H9 (cell line): ENCODE data around the gene HNRNPA3. TPM values are rescaled to one million over a fixed set of nuclear protein-coding genes. Genes with fewer than 3 reads are reported as not detected.
"Not testable (repeated sequence)": the region's sequence is repeated elsewhere in the genome, so short reads cannot be mapped to it uniquely, and the experiment has no call there.

Experiments used
- DNase-seq: peaks from one replicate; pipeline ENCODE4 v3.0.0-alpha.2; 2017
- H2AFZ ChIP-seq: one replicate; pipeline ENCODE4 v1.6.1; 2013; ENCODE audit warnings: mild to moderate bottlenecking, low read length, control low read depth, moderate library complexity
- H2AK5ac ChIP-seq: 2 replicates; pipeline ENCODE4 v1.6.1; 2013; ENCODE audit warnings: low read length, control low read depth, mixed read lengths; ENCODE audit not compliant: insufficient read length
- H2BK120ac ChIP-seq: one replicate; pipeline ENCODE4 v1.6.1; 2013; ENCODE audit warnings: low read depth, mild to moderate bottlenecking, low read length, control low read depth, inconsistent platforms; ENCODE audit not compliant: poor library complexity, severe bottlenecking
- H2BK12ac ChIP-seq: 2 replicates; pipeline ENCODE4 v1.6.1; 2013; ENCODE audit warnings: low read length, control low read depth, mixed read lengths, low read depth; ENCODE audit not compliant: insufficient read length
- H2BK15ac ChIP-seq: 2 replicates; pipeline ENCODE4 v1.6.1; 2013; ENCODE audit warnings: low read depth, low read length, control low read depth
- H2BK20ac ChIP-seq: one replicate; pipeline ENCODE4 v1.6.1; 2013; ENCODE audit warnings: low read depth, mild to moderate bottlenecking, low read length, control low read depth, inconsistent platforms; ENCODE audit not compliant: poor library complexity, severe bottlenecking
- H2BK5ac ChIP-seq: 2 replicates; pipeline ENCODE4 v1.6.1; 2013; ENCODE audit warnings: low read length, control low read depth, mixed read lengths; ENCODE audit not compliant: insufficient read length
- H3K14ac ChIP-seq: 2 replicates; pipeline ENCODE4 v1.6.1; 2013; ENCODE audit warnings: low read length, control low read depth; ENCODE audit not compliant: insufficient read depth
- H3K18ac ChIP-seq: 2 replicates; pipeline ENCODE4 v1.6.1; 2013; ENCODE audit warnings: low read depth, mild to moderate bottlenecking, mixed read lengths, low read length, control low read depth; ENCODE audit not compliant: insufficient read length
- H3K23ac ChIP-seq: 2 replicates; pipeline ENCODE4 v1.6.1; 2013; ENCODE audit warnings: low read length, control low read depth, mixed read lengths, low read depth; ENCODE audit not compliant: insufficient read length
- H3K23me2 ChIP-seq: 2 replicates; pipeline ENCODE4 v1.6.1; 2013; ENCODE audit warnings: low read depth, mild to moderate bottlenecking, mixed read lengths, low read length, control low read depth; ENCODE audit not compliant: insufficient read length, poor library complexity, severe bottlenecking
- H3K27ac ChIP-seq: 2 replicates; pipeline ENCODE4 v1.5.1; 2013; ENCODE audit warnings: low read length, control low read depth, mixed read lengths, low read depth; ENCODE audit not compliant: insufficient read length
- H3K27me3 ChIP-seq: 2 replicates; pipeline ENCODE4 v1.6.1; 2013; ENCODE audit warnings: low read length, control low read depth, inconsistent platforms; ENCODE audit not compliant: insufficient read depth
- H3K4ac ChIP-seq: 2 replicates; pipeline ENCODE4 v1.6.1; 2013; ENCODE audit warnings: low read depth, mild to moderate bottlenecking, control low read depth, inconsistent platforms, low read length, moderate library complexity
- H3K4me1 ChIP-seq: 2 replicates; pipeline ENCODE4 v1.6.1; 2013; ENCODE audit warnings: low read length, control low read depth, inconsistent platforms; ENCODE audit not compliant: insufficient read depth
- H3K4me2 ChIP-seq: 2 replicates; pipeline ENCODE4 v1.6.1; 2013; ENCODE audit warnings: low read length, control low read depth, mixed read lengths; ENCODE audit not compliant: insufficient read length, insufficient read depth
- H3K56ac ChIP-seq: 2 replicates; pipeline ENCODE4 v1.6.1; 2013; ENCODE audit warnings: low read depth, mild to moderate bottlenecking, mixed read lengths, low read length, control low read depth; ENCODE audit not compliant: insufficient read length
- H3K79me1 ChIP-seq: 2 replicates; pipeline ENCODE4 v1.6.1; 2013; ENCODE audit warnings: low read depth, mild to moderate bottlenecking, moderate library complexity, low read length, control low read depth, inconsistent platforms; ENCODE audit not compliant: insufficient read depth, poor library complexity, severe bottlenecking
- H3K79me2 ChIP-seq: 2 replicates; pipeline ENCODE4 v1.6.1; 2013; ENCODE audit warnings: low read length, control low read depth, inconsistent platforms; ENCODE audit not compliant: insufficient read depth
- H3K9ac ChIP-seq: 2 replicates; pipeline ENCODE4 v1.6.1; 2013; ENCODE audit warnings: low read length, control low read depth, mixed read lengths; ENCODE audit not compliant: insufficient read length; ENCODE audit errors: extremely low read depth
- H3K9me3 ChIP-seq: one replicate; pipeline ENCODE4 v1.6.1; 2013; ENCODE audit warnings: low read depth, low read length, inconsistent platforms; ENCODE audit not compliant: control insufficient read depth
- H3T11ph ChIP-seq: one replicate; pipeline ENCODE4 v1.6.1; 2013; ENCODE audit warnings: mild to moderate bottlenecking, low read length, control low read depth, inconsistent platforms
- H4K20me1 ChIP-seq: one replicate; pipeline ENCODE4 v1.6.1; 2013; ENCODE audit not compliant: control insufficient read depth, insufficient read length, insufficient read depth
- H4K5ac ChIP-seq: 2 replicates; pipeline ENCODE4 v1.6.1; 2013; ENCODE audit warnings: low read depth, mild to moderate bottlenecking, mixed read lengths, low read length, control low read depth; ENCODE audit not compliant: insufficient read length
- H4K8ac ChIP-seq: replicated peaks from 2 replicates; pipeline ENCODE4 v1.6.1; 2013; ENCODE audit warnings: low read length, control low read depth, mixed read lengths, low read depth; ENCODE audit not compliant: insufficient read length
- H4K91ac ChIP-seq: 2 replicates; pipeline ENCODE4 v1.6.1; 2013; ENCODE audit warnings: low read depth, mild to moderate bottlenecking, moderate library complexity, mixed read lengths, low read length, control low read depth; ENCODE audit not compliant: insufficient read length
- H3K27ac Mint-ChIP-seq, 3 experiments: 2 replicates in 2 of 3; 3 replicates in 1 of 3; pipeline ENCODE4 v1.8.0; 2020 to 2021; ENCODE audit warnings: mixed read lengths in 3 of 3, mild to moderate bottlenecking in 1 of 3, moderate library complexity in 1 of 3
- H3K27me3 Mint-ChIP-seq: 2 replicates; pipeline ENCODE4 v1.8.0; 2021; ENCODE audit warnings: low read depth, mild to moderate bottlenecking, moderate library complexity, mixed read lengths
- H3K36me3 Mint-ChIP-seq, 3 experiments: 2 replicates in 2 of 3; 3 replicates in 1 of 3; pipeline ENCODE4 v1.8.0; 2020 to 2021; ENCODE audit warnings: low read depth in 3 of 3, mixed read lengths in 3 of 3; ENCODE audit not compliant: insufficient read depth in 1 of 3
- H3K4me1 Mint-ChIP-seq, 2 experiments: 2 replicates each; pipeline ENCODE4 v1.8.0; 2020; ENCODE audit warnings: mixed read lengths in 2 of 2
- H3K4me3 Mint-ChIP-seq, 2 experiments: 2 replicates in 1 of 2; 3 replicates in 1 of 2; pipeline ENCODE4 v1.8.0; 2020 to 2021; ENCODE audit warnings: mild to moderate bottlenecking in 2 of 2, mixed read lengths in 2 of 2, moderate library complexity in 1 of 2
- H3K9me3 Mint-ChIP-seq, 2 experiments: 2 replicates in 1 of 2; 3 replicates in 1 of 2; pipeline ENCODE4 v1.8.0; 2020; ENCODE audit warnings: mild to moderate bottlenecking in 2 of 2, mixed read lengths in 2 of 2, moderate library complexity in 1 of 2
- CTCF ChIP-seq: fragments of 200-600 bp; sonication (generic); conservative IDR thresholded peaks from 3 replicates; pipeline ENCODE4 v1.8.0; 2021; ENCODE audit warnings: antibody characterized with exemption, mild to moderate bottlenecking
- WGBS: extraction: QIAGEN DNeasy Blood & Tissue Kit; methylation state at CpG from one replicate; pipeline ENCODE4 v1.1.7; 2013; ENCODE audit warnings: missing lambda C conversion rate, low lambda C conversion rate, mixed read lengths; ENCODE audit not compliant: insufficient read length; ENCODE audit errors: extremely low coverage; 5-methylcytosine and 5-hydroxymethylcytosine counted together
- total RNA-seq: library from RNA; stranded (reverse); gene quantifications from 2 replicates; pipeline ENCODE4 v1.2.1, GENCODE V29; 2021

Gene HNRNPA3
- total RNA-seq, 1 experiment from 2014 or later, result 405 TPM

- no peak overlapping the region for H4K5ac ChIP-seq
- H3K23me2 ChIP-seq, result no peaks in the 10 kb centered on the region
- no CpG with 5 or more reads among the region's 3 CpGs for WGBS
- no peak overlapping the region for H2BK15ac ChIP-seq
- no peaks in the 10 kb centered on the region; the same call in 1 of the 2 replicates for H3K27me3 ChIP-seq
- H3K4me2 ChIP-seq, result no peak overlapping the region
- H2AK5ac ChIP-seq, result no peak overlapping the region
- H3K14ac ChIP-seq, result no peak overlapping the region
- H2BK12ac ChIP-seq, result no peak overlapping the region
- H3K79me1 ChIP-seq, result no peaks in the 10 kb centered on the region
- H3K56ac ChIP-seq, result no peak overlapping the region
- no peak overlapping the region for H3K4me3 Mint-ChIP-seq
- no peak overlapping the region for H2BK20ac ChIP-seq
- peaks cover 41 to 57% (median 52%) of the 10 kb centered on the region in 3 experiments; a peak in 6 of 7 replicates for H3K36me3 Mint-ChIP-seq
- peaks cover 23 to 26% of the 10 kb centered on the region in 2 experiments for H3K4me1 Mint-ChIP-seq
- H3K18ac ChIP-seq, result no peak overlapping the region
- H3K27ac Mint-ChIP-seq, result peak overlapping the region in 1 of 3 experiments; percentile 58; a peak in 1 of 7 replicates
- H2AFZ ChIP-seq, result no peak overlapping the region
- H3K23ac ChIP-seq, result no peak overlapping the region
- H3K9me3 Mint-ChIP-seq, result no peaks in the 10 kb centered on the region; a peak in 1 of 5 replicates
- no peak for DNase-seq
- no peak overlapping the region for H4K91ac ChIP-seq
- no peaks in the 10 kb centered on the region for H3K27me3 Mint-ChIP-seq
- H3K9ac ChIP-seq, result no peak overlapping the region
- H2BK120ac ChIP-seq, result no peak overlapping the region
- H3K79me2 ChIP-seq, result peaks cover 2% of the 10 kb centered on the region; the same call in 1 of the 2 replicates
- no peaks in the 10 kb centered on the region for H4K20me1 ChIP-seq
- no peak overlapping the region for H3K27ac ChIP-seq
- TF ChIP-seq CTCF, result no peak
- H3K9me3 ChIP-seq, result no peaks in the 10 kb centered on the region
- H3K4ac ChIP-seq, result no peak overlapping the region
- no peaks in the 10 kb centered on the region for H3K4me1 ChIP-seq
- H3T11ph ChIP-seq, result no peak overlapping the region
- no peak overlapping the region for H2BK5ac ChIP-seq
- H4K8ac ChIP-seq, result no peak overlapping the region
Measured at GRCh38 chr2:177221970-177222369, 9.4 kb downstream of the HNRNPA3 start.

GRCh38 chr2:177223436-177223835, 10.8 kb downstream of the HNRNPA3 start:
- peaks cover 28 to 44% (median 39%) of the 10 kb centered on the region in 3 experiments for H3K36me3 Mint-ChIP-seq
- H2AK5ac ChIP-seq, H3K9me3 ChIP-seq: not testable (repeated sequence)

More at GRCh38 chr2:177223436-177223835, 10.8 kb downstream of the HNRNPA3 start:
- not testable (repeated sequence) for H3K4me1 ChIP-seq, H3K23ac ChIP-seq, H3K27ac Mint-ChIP-seq, H2BK20ac ChIP-seq, H2BK120ac ChIP-seq, H3K79me2 ChIP-seq, H3K23me2 ChIP-seq, H3K79me1 ChIP-seq, H3K18ac ChIP-seq, H3K27me3 Mint-ChIP-seq, H2BK12ac ChIP-seq, H3K14ac ChIP-seq, H3K9ac ChIP-seq, DNase-seq, H4K20me1 ChIP-seq, H3T11ph ChIP-seq, H3K4ac ChIP-seq, H3K56ac ChIP-seq, H3K4me2 ChIP-seq, H4K5ac ChIP-seq, H3K9me3 Mint-ChIP-seq, H3K4me3 Mint-ChIP-seq, H3K27ac ChIP-seq, H2BK5ac ChIP-seq, H2BK15ac ChIP-seq, H2AFZ ChIP-seq, H4K8ac ChIP-seq, H3K27me3 ChIP-seq, H4K91ac ChIP-seq
- H3K4me1 Mint-ChIP-seq, result peaks cover 15 to 18% of the 10 kb centered on the region in 2 experiments
